PC-3 (cell line): ENCODE data around the gene SYN1.

Experiments
- EZH2phosphoT487 ChIP-seq: fragments of 300-600 bp; sonication (generic); IDR thresholded peaks from 2 replicates; pipeline ENCODE4 v1.6.1; 2018; ENCODE audit warnings: mild to moderate bottlenecking, antibody characterized with exemption, low read length, borderline replicate concordance
- TF ChIP-seq, protein P1 (sequence below): fragments of 300-600 bp; sonication (generic); conservative IDR thresholded peaks from 2 replicates; pipeline ENCODE4 v1.5.1; 2017; ENCODE audit warnings: antibody characterized with exemption, low read depth, mild to moderate bottlenecking, low read length

GRCh38 chrX:47571215-47571614 is 48.4 kb downstream of the SYN1 start:
- TF ChIP-seq, protein P1, sequence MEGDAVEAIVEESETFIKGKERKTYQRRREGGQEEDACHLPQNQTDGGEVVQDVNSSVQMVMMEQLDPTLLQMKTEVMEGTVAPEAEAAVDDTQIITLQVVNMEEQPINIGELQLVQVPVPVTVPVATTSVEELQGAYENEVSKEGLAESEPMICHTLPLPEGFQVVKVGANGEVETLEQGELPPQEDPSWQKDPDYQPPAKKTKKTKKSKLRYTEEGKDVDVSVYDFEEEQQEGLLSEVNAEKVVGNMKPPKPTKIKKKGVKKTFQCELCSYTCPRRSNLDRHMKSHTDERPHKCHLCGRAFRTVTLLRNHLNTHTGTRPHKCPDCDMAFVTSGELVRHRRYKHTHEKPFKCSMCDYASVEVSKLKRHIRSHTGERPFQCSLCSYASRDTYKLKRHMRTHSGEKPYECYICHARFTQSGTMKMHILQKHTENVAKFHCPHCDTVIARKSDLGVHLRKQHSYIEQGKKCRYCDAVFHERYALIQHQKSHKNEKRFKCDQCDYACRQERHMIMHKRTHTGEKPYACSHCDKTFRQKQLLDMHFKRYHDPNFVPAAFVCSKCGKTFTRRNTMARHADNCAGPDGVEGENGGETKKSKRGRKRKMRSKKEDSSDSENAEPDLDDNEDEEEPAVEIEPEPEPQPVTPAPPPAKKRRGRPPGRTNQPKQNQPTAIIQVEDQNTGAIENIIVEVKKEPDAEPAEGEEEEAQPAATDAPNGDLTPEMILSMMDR, result no peak
- no peak for TF ChIP-seq EZH2phosphoT487
